ENCODE measurements around the gene PIEZO2. TPM values are rescaled to one million over a fixed set of nuclear protein-coding genes. Genes with fewer than 3 reads are reported as not detected.

The PIEZO2 gene
- polyA plus RNA-seq, 1 donor from 2014 or later = 0.30 TPM

- no peaks in the 10 kb centered on the region for H3K36me3 ChIP-seq (ENCODE audit: insufficient read depth, low read length)
- no peak overlapping the region for H2AFZ ChIP-seq (ENCODE audit: low read depth, low read length)
- H3K4me2 ChIP-seq (ENCODE audit: low read length) = no peak overlapping the region
- TF ChIP-seq EZH2 (IDR thresholded peaks at IDR 0.05; ENCODE audit: borderline replicate concordance, insufficient read depth, low read length, poor library complexity, severe bottlenecking) = no peak
- TF ChIP-seq REST (IDR thresholded peaks at IDR 0.05; ENCODE audit: borderline replicate concordance) = no peak
- TF ChIP-seq SMC3 (conservative IDR thresholded peaks at IDR 0.05; ENCODE audit: poor library complexity) = no peak
- no peak for TF ChIP-seq CTCF (IDR thresholded peaks at IDR 0.05; ENCODE audit: poor library complexity, severe bottlenecking)
- no peak for TF ChIP-seq MXI1 (conservative IDR thresholded peaks at IDR 0.05; ENCODE audit: poor library complexity, severe bottlenecking)
- TF ChIP-seq TAF1 (IDR thresholded peaks at IDR 0.05; ENCODE audit: low read depth) = no peak
- H3K4me3 ChIP-seq (ENCODE audit: low read length) = no peak overlapping the region
- no peaks in the 10 kb centered on the region for H3K27me3 ChIP-seq (ENCODE audit: insufficient read depth, low read depth, low read length)
- H3K9ac ChIP-seq (ENCODE audit: low read length) = no peak overlapping the region
- peaks cover 3% of the 10 kb centered on the region for H3K9me3 ChIP-seq (ENCODE audit: low read length)
- no peaks in the 10 kb centered on the region for H4K20me1 ChIP-seq (ENCODE audit: insufficient read depth)
- no peaks in the 10 kb centered on the region for H3K9me2 ChIP-seq (ENCODE audit: insufficient read depth, low read length)
- no peaks in the 10 kb centered on the region for H3K79me2 ChIP-seq (replicated peaks; ENCODE audit: insufficient read depth, low read length)
- H3K27ac ChIP-seq (ENCODE audit: low read length) = no peak overlapping the region
- no peaks in the 10 kb centered on the region for H3F3A ChIP-seq (ENCODE audit: insufficient read depth, low read length, poor library complexity, severe bottlenecking)
These were observed 159.9 kb downstream of the PIEZO2 start for GRCh38 chr18:10989486-10989885.

GRCh38 chr18:10985689-10986088 lies 163.7 kb downstream of the PIEZO2 start:
- no peaks in the 10 kb centered on the region for H3K79me2 ChIP-seq (replicated peaks; ENCODE audit: insufficient read depth, low read length)
- H3K27ac ChIP-seq (ENCODE audit: low read length) = no peak overlapping the region
- H3K4me3 ChIP-seq (ENCODE audit: low read length) = no peak overlapping the region
- peaks cover 3% of the 10 kb centered on the region for H3K9me3 ChIP-seq (ENCODE audit: low read length)
- H3K27me3 ChIP-seq (ENCODE audit: insufficient read depth, low read depth, low read length) = no peaks in the 10 kb centered on the region
- no peak overlapping the region for H3K9ac ChIP-seq (ENCODE audit: low read length)
- H3K36me3 ChIP-seq (ENCODE audit: insufficient read depth, low read length) = no peaks in the 10 kb centered on the region
- no peaks in the 10 kb centered on the region for H3K9me2 ChIP-seq (ENCODE audit: insufficient read depth, low read length)
- H3K4me2 ChIP-seq (ENCODE audit: low read length) = no peak overlapping the region
- no peak for TF ChIP-seq RAD21 (conservative IDR thresholded peaks at IDR 0.05)
- TF ChIP-seq EP300 (conservative IDR thresholded peaks at IDR 0.05; ENCODE audit: poor library complexity, severe bottlenecking) = no peak
- no peak for TF ChIP-seq TAF1 (IDR thresholded peaks at IDR 0.05; ENCODE audit: low read depth)
- TF ChIP-seq EZH2 (IDR thresholded peaks at IDR 0.05; ENCODE audit: borderline replicate concordance, insufficient read depth, low read length, poor library complexity, severe bottlenecking) = no peak
- TF ChIP-seq POLR2AphosphoS5 (IDR thresholded peaks at IDR 0.05) = no peak
- no peak for TF ChIP-seq REST (IDR thresholded peaks at IDR 0.05; ENCODE audit: borderline replicate concordance)
- no peak for TF ChIP-seq SMC3 (conservative IDR thresholded peaks at IDR 0.05; ENCODE audit: poor library complexity)
- no peak for TF ChIP-seq MXI1 (conservative IDR thresholded peaks at IDR 0.05; ENCODE audit: poor library complexity, severe bottlenecking)
- TF ChIP-seq CTCF (IDR thresholded peaks at IDR 0.05; ENCODE audit: poor library complexity, severe bottlenecking) = no peak
- H2AFZ ChIP-seq (ENCODE audit: low read depth, low read length) = no peak overlapping the region
- H3F3A ChIP-seq (ENCODE audit: insufficient read depth, low read length, poor library complexity, severe bottlenecking) = no peaks in the 10 kb centered on the region
- no peaks in the 10 kb centered on the region for H4K20me1 ChIP-seq (ENCODE audit: insufficient read depth)
